ENCODE results near the gene RRP1B.

DNA sequence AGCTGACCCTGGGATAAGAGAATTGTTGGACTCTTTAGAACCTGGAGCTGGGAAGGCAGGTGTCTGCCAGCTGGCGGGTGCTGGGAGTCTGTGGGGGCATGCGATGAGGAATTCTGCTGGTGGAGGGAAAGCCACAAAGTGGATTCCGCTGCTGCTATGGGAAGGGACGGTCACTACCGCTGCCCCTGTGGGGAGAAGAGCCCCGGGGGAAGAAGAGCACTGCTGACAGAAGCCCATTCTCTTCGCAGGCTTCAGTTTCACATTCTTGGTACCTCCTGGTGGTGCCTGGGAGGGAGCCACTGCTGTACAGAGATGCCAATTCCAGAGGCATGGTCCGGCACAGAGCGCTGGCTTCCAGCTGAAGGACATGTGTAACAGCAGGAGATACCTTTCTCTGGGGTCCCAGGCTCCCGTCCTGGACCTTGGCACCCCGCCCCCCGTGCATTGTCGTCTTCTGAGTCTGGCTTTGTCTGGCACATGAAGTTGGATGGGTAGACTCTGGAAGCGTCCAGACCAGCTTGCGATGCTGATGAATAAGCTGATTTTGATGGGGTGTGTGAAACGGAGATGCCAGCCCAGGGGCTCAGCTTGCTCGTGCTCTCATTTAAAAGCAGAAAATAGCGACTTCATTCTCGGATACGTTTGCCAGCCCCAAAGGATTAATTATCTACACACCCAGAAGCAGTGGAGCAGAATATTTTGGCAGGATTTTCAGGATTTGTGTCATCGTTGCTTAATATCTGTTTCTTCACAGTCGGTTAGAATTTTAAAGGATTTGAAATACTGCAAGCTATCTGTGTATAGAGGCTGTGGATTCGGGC is 72.7 kb downstream of the RRP1B start:
- no peak for TF ChIP-seq POLR2AphosphoS5 (IDR thresholded peaks at IDR 0.05; ENCODE audit: low read depth, low read length)
- TF ChIP-seq CTCF (IDR thresholded peaks at IDR 0.05) = no peak

Measured in Panc1 (cell line).